Mammary epithelial cell (primary cell): ENCODE results near the gene SRC.

ENCODE experiments used
- EZH2 ChIP-seq: IDR thresholded peaks from 2 replicates; pipeline ENCODE4 v1.6.1; 2012; ENCODE audit warnings: low read length, inconsistent platforms, borderline replicate concordance
- TF ChIP-seq, protein P1 (sequence below), 2 donors: IDR thresholded peaks in 1 of 2; conservative IDR thresholded peaks in 1 of 2; 2 replicates each; pipeline ENCODE4 v1.5.1; 2011 to 2012; ENCODE audit warnings: inconsistent platforms in 2 of 2, low read length in 2 of 2, mild to moderate bottlenecking in 2 of 2, control low read depth in 1 of 2, low read depth in 1 of 2; ENCODE audit not compliant: insufficient read depth in 1 of 2; ENCODE audit errors: extremely low read depth in 1 of 2

DNA sequence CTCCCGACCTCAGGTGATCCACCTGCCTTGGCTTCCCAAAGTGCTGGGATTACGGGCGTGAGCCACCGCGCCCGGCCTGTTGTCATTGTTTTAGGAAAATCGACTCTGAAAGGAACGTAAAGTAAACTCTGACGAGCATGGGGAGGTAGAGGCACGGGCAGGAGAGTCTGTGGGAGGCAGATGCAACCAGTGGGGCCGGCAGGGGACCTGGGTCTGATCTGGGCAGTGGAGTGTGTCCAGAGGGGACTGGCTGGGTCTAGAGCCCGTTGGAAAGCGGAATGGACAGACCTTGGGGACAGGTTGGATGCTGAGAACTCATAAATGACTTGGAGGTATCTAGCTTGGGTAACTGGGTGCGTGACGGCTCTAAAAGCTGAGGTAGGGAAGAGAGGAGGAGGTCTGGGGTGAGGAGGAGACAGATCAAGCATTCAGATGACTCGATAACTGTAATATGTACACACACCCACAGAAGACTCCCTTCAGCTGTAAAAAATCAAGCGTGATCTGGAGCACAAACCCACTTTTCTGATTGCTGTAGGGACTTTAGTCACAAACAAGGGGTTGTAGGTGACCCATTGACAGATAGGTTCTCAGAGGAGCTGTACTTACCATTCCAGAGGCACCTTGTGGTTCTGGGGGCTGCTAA is 34.1 kb upstream of the SRC start:
- TF ChIP-seq, protein P1, sequence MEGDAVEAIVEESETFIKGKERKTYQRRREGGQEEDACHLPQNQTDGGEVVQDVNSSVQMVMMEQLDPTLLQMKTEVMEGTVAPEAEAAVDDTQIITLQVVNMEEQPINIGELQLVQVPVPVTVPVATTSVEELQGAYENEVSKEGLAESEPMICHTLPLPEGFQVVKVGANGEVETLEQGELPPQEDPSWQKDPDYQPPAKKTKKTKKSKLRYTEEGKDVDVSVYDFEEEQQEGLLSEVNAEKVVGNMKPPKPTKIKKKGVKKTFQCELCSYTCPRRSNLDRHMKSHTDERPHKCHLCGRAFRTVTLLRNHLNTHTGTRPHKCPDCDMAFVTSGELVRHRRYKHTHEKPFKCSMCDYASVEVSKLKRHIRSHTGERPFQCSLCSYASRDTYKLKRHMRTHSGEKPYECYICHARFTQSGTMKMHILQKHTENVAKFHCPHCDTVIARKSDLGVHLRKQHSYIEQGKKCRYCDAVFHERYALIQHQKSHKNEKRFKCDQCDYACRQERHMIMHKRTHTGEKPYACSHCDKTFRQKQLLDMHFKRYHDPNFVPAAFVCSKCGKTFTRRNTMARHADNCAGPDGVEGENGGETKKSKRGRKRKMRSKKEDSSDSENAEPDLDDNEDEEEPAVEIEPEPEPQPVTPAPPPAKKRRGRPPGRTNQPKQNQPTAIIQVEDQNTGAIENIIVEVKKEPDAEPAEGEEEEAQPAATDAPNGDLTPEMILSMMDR (conservative IDR thresholded peaks at IDR 0.05 in 1 of 2, IDR thresholded peaks at IDR 0.05 in 1 of 2; ENCODE audit: extremely low read depth in 1 of 2, insufficient read depth in 1 of 2, low read depth in 1 of 2, low read length in 2 of 2) = no peak
- TF ChIP-seq EZH2 = no peak
